SK-N-SH (cell line): ENCODE measurements around the gene UQCRC1. TPM values are rescaled to one million over a fixed set of nuclear protein-coding genes. Genes with fewer than 3 reads are reported as not detected.

Experiments
- CTCF ChIA-PET: fragments of 300-600, 350-600 bp; formaldehyde crosslinking; extraction: SDS; loops from one replicate; lab custom pipeline; 2021; lab: Yijun Ruan, JAX
- POLR2A ChIA-PET: fragments of 350-600 bp; sonication (Branson Sonifier 250); formaldehyde crosslinking; extraction: SDS; loops from one replicate; lab custom pipeline; 2020; ENCODE audit warnings: antibody characterized with exemption, inconsistent platforms; lab: Yijun Ruan, JAX
- DNase-seq: peaks from one replicate; pipeline ENCODE4 v3.0.0; 2012
- H2AFZ ChIP-seq: fragments of 200-600 bp; sonication (generic); 2 replicates; pipeline ENCODE4 v1.8.1; 2016; ENCODE audit warnings: antibody characterized with exemption, mild to moderate bottlenecking, low read depth
- H3F3A ChIP-seq: fragments of 200-600 bp; sonication (generic); replicated peaks from 2 replicates; pipeline ENCODE3; 2016; ENCODE audit warnings: antibody characterized with exemption, mild to moderate bottlenecking; ENCODE audit not compliant: insufficient read depth
- H3K27ac ChIP-seq, 2 experiments: fragments of 200-500 bp in 1 of 2; fragments of 200-600 bp in 1 of 2; sonication (Bioruptor generic) in 1 of 2; sonication (generic), shearing (Covaris generic) in 1 of 2; 2 replicates each; pipeline versions ENCODE4 v1.5.1 to v1.6.1; 2014 to 2016; ENCODE audit warnings: low read depth in 2 of 2, inconsistent platforms in 1 of 2, low read length in 1 of 2, mild to moderate bottlenecking in 1 of 2, mixed read lengths in 1 of 2
- H3K27me3 ChIP-seq: fragments of 200-600 bp; sonication (generic), shearing (Covaris generic); 2 replicates; pipeline ENCODE4 v1.6.1; 2016; ENCODE audit warnings: mixed run types; ENCODE audit not compliant: insufficient read depth
- H3K36me3 ChIP-seq, 2 experiments: fragments of 200-500 bp in 1 of 2; fragments of 200-600 bp in 1 of 2; sonication (Bioruptor generic) in 1 of 2; sonication (generic) in 1 of 2; replicated peaks in 1 of 2; 2 replicates each; pipeline versions ENCODE3 to v1.5.1; 2014 to 2016; ENCODE audit warnings: low read length in 1 of 2, mild to moderate bottlenecking in 1 of 2; ENCODE audit not compliant: insufficient read depth in 2 of 2, control insufficient read depth in 1 of 2
- H3K4me1 ChIP-seq, 2 experiments: fragments of 200-500 bp in 1 of 2; fragments of 200-600 bp in 1 of 2; sonication (Bioruptor generic) in 1 of 2; sonication (generic), shearing (Covaris generic) in 1 of 2; 2 replicates each; pipeline versions ENCODE4 v1.5.1 to v1.6.1; 2014 to 2016; ENCODE audit warnings: low read depth in 1 of 2, low read length in 1 of 2, mixed run types in 1 of 2; ENCODE audit not compliant: insufficient read depth in 2 of 2, control insufficient read depth in 1 of 2
- H3K4me2 ChIP-seq: fragments of 200-600 bp; sonication (generic), shearing (Covaris generic); 2 replicates; pipeline ENCODE4 v1.6.1; 2017; ENCODE audit warnings: mixed run types
- H3K4me3 ChIP-seq, 2 experiments: fragments of 200-500 bp in 1 of 2; fragments of 200-600 bp in 1 of 2; sonication (Bioruptor generic) in 1 of 2; sonication (generic), shearing (Covaris generic) in 1 of 2; 2 replicates each; pipeline versions ENCODE4 v1.5.1 to v1.8.1; 2014 to 2016; ENCODE audit warnings: low read depth in 2 of 2, inconsistent platforms in 1 of 2, low read length in 1 of 2, mild to moderate bottlenecking in 1 of 2, mixed read lengths in 1 of 2, moderate library complexity in 1 of 2
- H3K79me2 ChIP-seq: fragments of 200-600 bp; sonication (generic); 2 replicates; pipeline ENCODE4 v1.8.1; 2017; ENCODE audit warnings: mild to moderate bottlenecking; ENCODE audit not compliant: insufficient read depth
- H3K9ac ChIP-seq: fragments of 200-600 bp; sonication (generic); 2 replicates; pipeline ENCODE4 v1.6.1; 2017; ENCODE audit warnings: mixed run types
- H3K9me2 ChIP-seq: fragments of 200-600 bp; sonication (generic); 2 replicates; pipeline ENCODE4 v1.6.1; 2017; ENCODE audit warnings: mixed run types
- H3K9me3 ChIP-seq: fragments of 200-600 bp; sonication (generic); 2 replicates; pipeline ENCODE4 v1.6.1; 2017; ENCODE audit warnings: mixed run types, mild to moderate bottlenecking, moderate library complexity
- H4K20me1 ChIP-seq: fragments of 200-600 bp; sonication (generic); 2 replicates; pipeline ENCODE4 v1.6.1; 2017; ENCODE audit warnings: mild to moderate bottlenecking, mixed run types; ENCODE audit not compliant: insufficient read depth
- CHD2 ChIP-seq: fragments of 150-350 bp; IDR thresholded peaks from 2 replicates; pipeline ENCODE4 v1.6.1; 2018; ENCODE audit warnings: low read length; ENCODE audit not compliant: partially characterized antibody
- EP300 ChIP-seq, 2 experiments: IDR thresholded peaks; 2 replicates each; pipeline versions ENCODE4 v1.4.0 to v1.6.1; 2012; ENCODE audit warnings: borderline replicate concordance in 1 of 2, low read depth in 1 of 2, low read length in 1 of 2
- RAD21 ChIP-seq: IDR thresholded peaks from 2 replicates; pipeline ENCODE4 v1.6.1; 2012; ENCODE audit warnings: mild to moderate bottlenecking, low read length
- RCOR1 ChIP-seq: fragments of 150-350 bp; IDR thresholded peaks from 2 replicates; pipeline ENCODE4 v1.6.1; 2017; ENCODE audit warnings: antibody characterized with exemption, low read length
- WGBS: methylation state at CpG from one replicate; pipeline ENCODE4 v1.1.6; 2017; ENCODE audit warnings: low lambda C conversion rate; 5-methylcytosine and 5-hydroxymethylcytosine counted together
- polyA plus RNA-seq, 3 experiments: library from polyadenylated mRNA; depleted of rRNA; stranded (reverse); fragments of >200 nt; gene quantifications; 2 replicates each; pipeline ENCODE4 v1.2.3, GENCODE V29; 2012
- TF ChIP-seq, protein P1 (sequence below): fragments of 200-600 bp; sonication (generic); IDR thresholded peaks from 2 replicates; pipeline ENCODE4 v1.6.1; 2017; ENCODE audit warnings: antibody characterized with exemption, mild to moderate bottlenecking, moderate library complexity
- TF ChIP-seq, protein P2 (sequence below): IDR thresholded peaks from 2 replicates; pipeline ENCODE4 v1.4.0; 2012; ENCODE audit warnings: low read depth

Gene UQCRC1
- polyA plus RNA-seq, 1 of the 3 experiments (the other 2 are of a cell fraction) = 284 TPM

DNA sequence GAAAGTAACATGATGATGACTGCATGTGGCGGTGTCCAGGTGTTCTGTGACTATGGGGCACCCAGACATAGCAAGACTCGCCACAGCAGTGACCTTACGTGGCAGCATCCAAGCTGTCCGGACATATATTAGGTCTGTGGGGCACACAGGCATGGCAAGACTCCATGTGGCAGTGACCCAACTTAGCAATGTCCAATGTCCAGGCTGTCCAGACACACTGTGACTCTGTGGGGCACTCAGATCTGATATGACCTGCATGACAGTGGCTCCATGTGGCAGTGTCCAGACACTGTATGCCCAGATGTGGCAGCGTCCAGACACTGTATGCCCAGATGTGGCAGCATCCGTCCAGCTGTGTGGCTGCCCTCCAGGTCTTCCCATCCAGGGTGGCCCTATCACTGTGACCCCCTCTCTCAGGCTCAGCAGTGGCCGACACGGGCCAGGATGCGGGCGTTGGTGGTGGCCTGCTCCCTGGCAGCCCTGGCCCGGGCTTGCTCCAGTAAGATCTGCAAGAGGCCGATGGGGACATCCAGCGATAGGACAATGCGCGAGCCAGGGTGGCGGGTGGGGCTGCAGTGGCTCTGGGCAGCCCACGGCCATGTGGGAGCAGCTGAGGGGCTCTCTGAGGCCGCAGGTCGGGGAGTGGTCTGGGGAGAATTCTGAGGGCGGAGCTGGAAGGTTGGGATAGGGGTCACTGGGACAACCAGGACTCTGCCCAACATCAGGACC is 46.9 kb downstream of the UQCRC1 start:
- Histone ChIP-seq H3K9me2 (no peaks in the 10 kb centered on the region), H2AFZ (no peak overlapping the region), H3F3A (peaks cover 30% of the 10 kb centered on the region), H3K79me2 (no peaks in the 10 kb centered on the region), H3K4me2 (peak overlapping the region; percentile 65; the same call in 1 of the 2 replicates), H3K9ac (peak overlapping the region; percentile 57; the same call in 1 of the 2 replicates), H3K4me3 (no peak overlapping the region), H3K4me1 (peaks cover 53 to 84% of the 10 kb centered on the region in 2 experiments; a peak in 3 of 4 replicates), H3K27ac (peak overlapping the region; percentile 83 to 93; a peak in 3 of 4 replicates), H3K36me3 (no peaks in the 10 kb centered on the region), H4K20me1 (no peaks in the 10 kb centered on the region), H3K9me3 (no peaks in the 10 kb centered on the region), H3K27me3 (no peaks in the 10 kb centered on the region)
- TF ChIP-seq RCOR1 (peak; percentile 56; the same call in 1 of the 2 replicates), RAD21 (0 out of 2 replicates have a peak, but pooled peaks have one; percentile 5), CHD2 (no peak)
- CTCF ChIA-PET = interaction anchor here (0.9 to 1.7 kb wide), 5 partner anchors 13 to 126 kb away, joined by 3 to 5 read pairs (median 4); no protein-coding TSS in a partner anchor
- POLR2A ChIA-PET = interaction anchor here (0.5 kb wide), 1 partner anchor 10 kb away, joined by 3 read pairs; no protein-coding TSS in a partner anchor
- DNase-seq = peak; percentile 60
- 99% methylated on average over 17 of the region's 20 CpGs for WGBS

DNA sequence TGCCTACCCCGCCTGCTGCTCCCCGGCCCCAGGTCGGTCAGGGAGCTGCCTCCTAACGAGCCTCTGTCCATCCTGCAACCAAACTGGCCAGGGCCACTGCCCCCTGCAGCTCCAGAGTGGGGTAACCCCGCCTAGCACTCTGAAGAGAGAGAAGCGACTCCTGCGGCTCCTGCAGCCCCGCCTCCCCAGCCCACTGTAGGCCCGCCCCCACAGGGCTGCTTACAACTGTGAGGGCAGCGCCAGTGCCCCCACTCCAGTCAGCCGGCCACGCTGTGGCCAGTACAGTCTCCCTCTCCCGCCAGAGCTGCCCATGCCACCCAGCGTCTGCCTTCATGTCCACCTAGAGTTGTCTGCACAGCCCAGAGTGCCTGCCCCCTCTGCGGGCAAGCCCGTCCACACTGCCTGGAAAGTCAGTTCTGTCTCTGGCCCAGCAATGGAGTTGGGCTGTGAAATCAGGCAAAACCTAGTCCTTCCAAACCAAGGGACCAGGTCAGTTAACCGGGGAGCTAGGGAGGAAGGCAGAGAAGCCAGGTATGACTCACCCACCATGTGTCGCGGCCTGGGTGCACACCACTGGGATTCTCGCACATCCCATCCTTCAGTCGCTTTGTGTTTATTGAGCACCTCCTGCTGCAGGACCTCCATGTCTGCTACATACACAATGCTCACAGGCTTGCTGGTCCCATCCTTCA is 48.3 kb downstream of the UQCRC1 start:
- ChIA-PET POLR2A (no interaction called here), CTCF (interaction anchor here (0.8 to 1.7 kb wide), 4 partner anchors 12 to 125 kb away, joined by 3 to 5 read pairs (median 4); partner anchors contain the start of gene SLC26A6)
- peak overlapping the region; percentile 59 to 83 for H3K27ac ChIP-seq
- H3K9ac ChIP-seq = no peak overlapping the region
- H3K4me3 ChIP-seq = peak overlapping the region in 1 of 2 experiments; percentile 6; a peak in 1 of 4 replicates
- peaks cover 34% of the 10 kb centered on the region for H3F3A ChIP-seq
- H3K4me2 ChIP-seq = peak overlapping the region; percentile 66
- no peaks in the 10 kb centered on the region for H3K9me3 ChIP-seq
- peak overlapping the region; percentile 76; the same call in 1 of the 2 replicates for H2AFZ ChIP-seq
- no peaks in the 10 kb centered on the region for H3K36me3 ChIP-seq
- 67% methylated on average over 11 of the region's 21 CpGs for WGBS
- H3K9me2 ChIP-seq = no peaks in the 10 kb centered on the region
- H3K4me1 ChIP-seq = peaks cover 57 to 84% of the 10 kb centered on the region in 2 experiments; a peak in 3 of 4 replicates
- TF ChIP-seq, protein P1, sequence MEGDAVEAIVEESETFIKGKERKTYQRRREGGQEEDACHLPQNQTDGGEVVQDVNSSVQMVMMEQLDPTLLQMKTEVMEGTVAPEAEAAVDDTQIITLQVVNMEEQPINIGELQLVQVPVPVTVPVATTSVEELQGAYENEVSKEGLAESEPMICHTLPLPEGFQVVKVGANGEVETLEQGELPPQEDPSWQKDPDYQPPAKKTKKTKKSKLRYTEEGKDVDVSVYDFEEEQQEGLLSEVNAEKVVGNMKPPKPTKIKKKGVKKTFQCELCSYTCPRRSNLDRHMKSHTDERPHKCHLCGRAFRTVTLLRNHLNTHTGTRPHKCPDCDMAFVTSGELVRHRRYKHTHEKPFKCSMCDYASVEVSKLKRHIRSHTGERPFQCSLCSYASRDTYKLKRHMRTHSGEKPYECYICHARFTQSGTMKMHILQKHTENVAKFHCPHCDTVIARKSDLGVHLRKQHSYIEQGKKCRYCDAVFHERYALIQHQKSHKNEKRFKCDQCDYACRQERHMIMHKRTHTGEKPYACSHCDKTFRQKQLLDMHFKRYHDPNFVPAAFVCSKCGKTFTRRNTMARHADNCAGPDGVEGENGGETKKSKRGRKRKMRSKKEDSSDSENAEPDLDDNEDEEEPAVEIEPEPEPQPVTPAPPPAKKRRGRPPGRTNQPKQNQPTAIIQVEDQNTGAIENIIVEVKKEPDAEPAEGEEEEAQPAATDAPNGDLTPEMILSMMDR = peak; percentile 29; the same call in 1 of the 2 replicates
- TF ChIP-seq, protein P2, sequence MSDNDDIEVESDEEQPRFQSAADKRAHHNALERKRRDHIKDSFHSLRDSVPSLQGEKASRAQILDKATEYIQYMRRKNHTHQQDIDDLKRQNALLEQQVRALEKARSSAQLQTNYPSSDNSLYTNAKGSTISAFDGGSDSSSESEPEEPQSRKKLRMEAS = peak; percentile 52; the same call in 1 of the 2 replicates
- no peak for TF ChIP-seq EP300 (IDR thresholded peaks at IDR 0.05; ENCODE audit: borderline replicate concordance in 1 of 2, low read depth in 1 of 2, low read length in 1 of 2)
- H3K27me3 ChIP-seq = no peaks in the 10 kb centered on the region
- peak; percentile 83 for DNase-seq
- H3K79me2 ChIP-seq = 0 out of 2 replicates have a peak, but pooled peaks cover under 1% of the 10 kb centered on the region
- no peaks in the 10 kb centered on the region for H4K20me1 ChIP-seq
